HG02759 (cell line): ENCODE measurements around the gene UFD1.

Experiments
- ATAC-seq: cut with Tn5 transposase; IDR thresholded peaks from one replicate; pipeline ENCODE4 v1.9.1; 2021; ENCODE audit warnings: mild to moderate bottlenecking, moderate library complexity; ENCODE audit not compliant: unreplicated experiment

The UFD1 gene

GRCh38 chr22:19478901-19479354, at the start of gene UFD1:
UFD1 (minus strand) TSS chr22:19479193; CDS start chr22:19479085, 108 bp downstream.
- peak; percentile 58 for ATAC-seq

- no peak for ATAC-seq
These were observed 48.9 kb upstream of the UFD1 start for GRCh38 chr22:19527861-19528417.

- no peak for ATAC-seq
These were observed 48.3 kb upstream of the UFD1 start for GRCh38 chr22:19527321-19527721.

GRCh38 chr22:19526702-19527111, 47.7 kb upstream of the UFD1 start:
- no peak for ATAC-seq

GRCh38 chr22:19526076-19526701, 47.2 kb upstream of the UFD1 start:
- ATAC-seq = no peak

- ATAC-seq = no peak
These were observed 46.7 kb upstream of the UFD1 start for GRCh38 chr22:19525666-19526065.

- no peak for ATAC-seq
These were observed 46.2 kb upstream of the UFD1 start for GRCh38 chr22:19525116-19525660.

- no peak for ATAC-seq
These were observed 45.5 kb upstream of the UFD1 start, which contains the start of gene CLDN5 for GRCh38 chr22:19524170-19525115. CLDN5 (minus strand) TSS chr22:19524410; CDS start chr22:19524255, 155 bp downstream.

- ATAC-seq = no peak
These were observed 44.5 kb upstream of the UFD1 start for GRCh38 chr22:19523240-19524169.

GRCh38 chr22:19522881-19523239, 43.9 kb upstream of the UFD1 start:
- no peak for ATAC-seq

GRCh38 chr22:19522190-19522880, 43.3 kb upstream of the UFD1 start:
- no peak for ATAC-seq

- no peak for ATAC-seq
These were observed 41.7 kb upstream of the UFD1 start for GRCh38 chr22:19520566-19521305.

- no peak for ATAC-seq
These were observed 41.0 kb upstream of the UFD1 start for GRCh38 chr22:19520007-19520406.

- no peak for ATAC-seq
These were observed 40.3 kb upstream of the UFD1 start for GRCh38 chr22:19519041-19519926.

GRCh38 chr22:19518635-19519034, 39.6 kb upstream of the UFD1 start:
- no peak for ATAC-seq

- ATAC-seq = no peak
These were observed 39.1 kb upstream of the UFD1 start for GRCh38 chr22:19517919-19518611.

GRCh38 chr22:19517171-19517500, 38.1 kb upstream of the UFD1 start:
- ATAC-seq = no peak
